GM19468 (cell line): ENCODE data around the gene KLHL29.

Experiments used
- ATAC-seq: cut with Tn5 transposase; IDR thresholded peaks from one replicate; pipeline ENCODE4 v1.9.1; 2021; ENCODE audit warnings: mild to moderate bottlenecking, moderate library complexity, moderate number of reproducible peaks; ENCODE audit not compliant: unreplicated experiment; ENCODE audit errors: extremely low read depth

Gene KLHL29

DNA sequence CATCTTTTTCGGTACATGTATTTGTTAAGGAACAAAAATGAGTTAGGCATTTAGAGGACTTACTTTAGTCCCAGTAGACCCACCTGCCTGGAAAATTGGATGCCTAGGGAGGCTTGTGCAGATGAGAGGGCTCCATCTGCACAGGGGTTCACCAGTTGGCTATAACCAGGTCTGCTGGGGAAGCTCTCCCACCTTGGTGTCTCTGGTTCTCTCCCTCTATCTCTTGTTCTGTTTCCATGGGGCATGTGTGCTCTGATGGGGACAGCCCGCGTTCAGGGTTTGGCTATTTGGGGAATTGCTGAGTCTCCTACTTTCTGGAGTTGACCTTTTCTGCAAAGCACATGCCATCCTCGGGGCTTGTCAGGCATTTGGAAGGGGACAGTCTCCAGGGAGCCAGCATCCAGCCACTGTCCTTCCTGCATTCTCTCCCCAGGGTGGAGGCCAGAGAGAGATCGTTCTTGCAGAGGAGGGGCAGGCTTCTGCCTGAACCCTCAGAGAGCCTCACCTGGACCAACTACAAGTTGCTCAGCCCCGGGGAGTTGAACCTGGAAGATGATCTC, 157.3 kb downstream of the KLHL29 start:
- ATAC-seq: no peak

DNA sequence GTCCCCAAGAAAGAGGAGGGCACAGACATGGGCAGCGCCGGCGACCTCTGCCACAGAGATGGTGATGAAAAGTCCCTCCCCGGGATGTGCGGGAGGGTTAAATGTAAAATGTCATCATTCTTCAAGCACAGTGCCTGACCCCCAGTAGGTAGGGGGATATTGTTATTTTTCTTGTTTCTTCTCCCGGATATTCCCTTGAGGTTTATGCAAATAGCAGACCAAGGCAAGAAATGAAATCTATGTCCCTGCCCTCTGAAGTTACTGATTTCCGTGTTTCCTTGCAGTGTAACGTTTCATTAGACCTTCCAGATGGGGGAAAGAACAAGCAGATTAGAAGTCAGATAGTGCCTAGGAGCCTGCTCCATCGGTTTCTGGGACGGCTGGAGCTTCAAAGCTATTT, 158.3 kb downstream of the KLHL29 start:
- no peak for ATAC-seq

DNA sequence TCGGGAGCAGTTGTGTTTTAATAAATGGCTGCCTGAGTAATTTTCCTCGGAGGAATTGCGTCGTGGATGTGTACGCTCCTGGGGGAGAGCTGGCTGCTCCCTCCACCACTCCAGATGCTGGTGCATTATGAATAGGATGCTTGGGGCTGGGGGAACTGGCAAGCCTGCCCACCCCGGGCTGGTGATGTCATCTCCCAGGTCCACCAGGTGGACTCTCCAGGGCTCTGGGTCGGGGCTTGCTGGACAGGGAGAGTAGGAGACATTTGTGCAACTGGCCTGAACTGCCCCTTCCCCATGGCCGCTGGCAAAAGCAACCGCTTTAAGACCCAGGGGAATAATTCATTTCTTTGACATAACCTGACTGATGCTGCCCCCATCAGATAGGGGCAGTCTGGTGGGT, 158.7 kb downstream of the KLHL29 start:
- no peak for ATAC-seq

DNA sequence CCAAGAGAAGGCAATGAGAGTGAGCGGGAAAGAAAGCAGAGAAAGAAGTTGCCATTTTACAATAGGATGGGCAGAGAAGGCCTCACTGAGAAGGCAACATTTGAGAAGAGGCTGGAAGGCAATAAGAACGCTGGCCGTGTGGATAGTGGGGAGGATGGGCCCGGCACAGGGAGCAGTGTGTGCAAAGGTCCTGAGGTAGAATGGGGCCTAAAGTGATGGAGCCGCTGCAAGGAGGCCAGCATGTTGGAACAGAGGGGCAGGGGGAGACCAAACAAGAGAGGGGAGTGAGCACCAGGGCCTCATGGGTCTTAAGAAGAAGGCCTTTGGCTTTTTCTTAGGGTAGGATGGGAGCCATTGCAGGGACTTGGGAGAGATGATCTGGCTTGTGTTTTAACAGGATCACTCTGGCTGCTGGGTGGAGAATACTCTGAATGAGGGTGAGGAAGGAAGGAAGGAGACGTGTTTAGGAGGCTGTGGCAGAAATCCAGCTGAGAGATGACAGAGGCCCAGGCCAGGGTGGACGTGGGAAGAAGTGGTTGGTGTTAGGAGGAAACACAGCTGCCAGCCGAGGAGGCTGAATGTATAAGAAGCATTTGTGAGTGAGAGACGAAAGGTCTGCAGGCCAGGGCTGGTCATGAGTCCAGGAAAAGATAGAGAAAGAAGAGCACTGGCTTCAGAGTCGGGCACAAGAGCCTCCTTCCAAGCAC, 159.8 kb downstream of the KLHL29 start:
- ATAC-seq: no peak

DNA sequence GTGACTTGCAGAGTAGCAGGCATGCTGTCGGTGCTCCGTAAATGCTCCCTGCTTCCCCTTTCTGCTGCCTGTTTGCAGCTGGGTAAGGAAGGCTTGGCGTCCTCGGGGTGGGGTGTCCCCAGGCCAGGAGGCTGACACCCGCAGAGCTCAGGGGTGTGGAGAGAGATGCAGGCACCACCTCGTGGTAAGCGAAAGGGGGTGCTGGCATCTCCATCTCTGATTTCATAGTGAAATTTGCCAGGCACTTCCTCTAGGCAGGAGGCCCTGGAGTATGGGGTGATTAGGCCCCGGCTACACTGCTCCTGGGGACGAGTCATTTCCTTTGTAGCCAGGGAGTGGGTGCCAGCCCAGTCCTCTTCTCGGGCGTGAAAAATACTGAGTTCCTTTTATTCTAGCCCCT, 160.4 kb downstream of the KLHL29 start:
- no peak for ATAC-seq

DNA sequence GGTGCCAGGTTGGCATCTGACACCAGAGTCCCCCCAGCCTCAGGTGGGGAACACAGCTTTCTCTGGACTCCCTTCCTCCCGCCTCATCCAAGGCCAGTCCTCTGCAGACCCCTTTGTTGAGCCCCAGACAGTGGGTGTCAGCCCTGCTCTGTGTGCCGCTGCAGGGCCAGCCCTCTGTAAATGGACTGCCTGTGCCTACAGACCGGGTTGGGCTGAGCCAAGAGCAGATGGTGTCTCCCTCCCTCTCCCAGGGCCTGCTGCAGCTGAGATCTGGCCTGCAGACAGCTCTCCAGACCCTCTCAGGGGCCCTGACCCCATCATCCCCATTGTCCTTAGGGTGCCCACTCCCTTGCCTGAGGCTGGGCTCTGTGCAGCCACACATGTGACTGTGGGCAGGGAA, 160.8 kb downstream of the KLHL29 start:
- ATAC-seq: no peak

DNA sequence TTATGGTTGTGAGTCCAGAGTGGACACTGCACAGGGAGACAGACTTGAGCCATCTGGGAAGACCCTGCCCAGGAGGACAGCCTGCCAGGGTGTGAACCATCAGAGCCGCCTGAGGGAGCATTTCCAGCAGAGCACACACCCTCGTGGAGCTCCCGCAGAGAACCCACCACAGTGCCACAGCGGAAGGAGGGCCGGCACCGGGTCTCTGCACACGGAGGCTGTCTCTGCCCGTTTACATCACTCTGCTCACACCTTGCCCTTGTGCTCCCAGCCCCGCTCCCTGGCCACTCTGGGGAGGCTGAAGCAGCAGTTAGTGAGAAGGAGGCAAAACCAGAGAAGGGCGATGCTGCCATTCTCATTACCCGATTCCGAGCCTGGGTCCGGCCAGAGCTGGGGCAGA, 161.9 kb downstream of the KLHL29 start:
- ATAC-seq: no peak

DNA sequence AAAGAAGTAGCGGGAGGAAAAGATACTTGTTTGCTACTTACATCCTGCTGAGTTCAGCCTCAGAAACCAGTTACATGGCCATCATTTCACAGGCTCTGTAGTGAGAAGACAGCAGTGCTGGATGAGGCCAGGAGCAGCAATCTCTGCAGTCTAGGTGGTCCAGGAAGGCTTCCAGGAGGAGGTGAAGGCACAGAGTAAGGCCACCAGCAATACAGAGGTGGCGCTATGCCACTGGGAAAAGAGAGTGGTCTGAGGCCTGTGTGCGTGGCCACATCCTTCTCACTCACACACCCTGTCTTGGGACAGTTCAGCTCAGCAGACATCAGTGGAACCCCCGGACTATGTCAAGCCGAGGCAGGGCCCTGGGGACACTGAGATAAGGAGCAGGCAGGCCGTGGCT, 162.7 kb downstream of the KLHL29 start:
- ATAC-seq: no peak

DNA sequence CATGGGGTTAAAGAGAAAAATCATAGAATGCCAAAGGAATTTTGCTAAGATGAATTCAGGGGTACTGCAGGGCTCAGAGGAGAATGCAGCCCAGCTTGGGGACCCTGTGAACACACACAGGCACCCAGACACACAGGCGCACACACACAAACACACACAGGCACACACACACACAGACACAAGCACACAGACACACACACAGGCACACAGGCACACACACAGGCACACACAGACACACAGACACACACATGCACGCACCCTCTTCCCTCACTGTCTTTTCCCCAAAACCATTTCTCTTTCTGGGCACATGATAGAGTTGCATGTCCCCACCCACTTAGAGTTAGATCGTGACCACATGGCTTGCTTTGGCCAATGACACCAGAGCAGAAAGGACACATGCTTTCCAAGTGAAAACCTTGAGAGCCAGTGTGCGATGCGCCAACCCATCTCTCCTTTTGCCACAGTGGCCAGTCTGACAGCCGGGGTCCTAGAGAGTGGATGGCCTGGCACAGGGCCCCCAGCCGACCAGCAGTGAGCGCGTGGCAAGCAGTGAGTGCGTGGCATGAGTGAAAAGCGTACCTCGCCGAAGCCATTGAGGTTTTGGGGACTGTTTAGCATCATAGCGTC, 163.3 kb downstream of the KLHL29 start:
- ATAC-seq: no peak

DNA sequence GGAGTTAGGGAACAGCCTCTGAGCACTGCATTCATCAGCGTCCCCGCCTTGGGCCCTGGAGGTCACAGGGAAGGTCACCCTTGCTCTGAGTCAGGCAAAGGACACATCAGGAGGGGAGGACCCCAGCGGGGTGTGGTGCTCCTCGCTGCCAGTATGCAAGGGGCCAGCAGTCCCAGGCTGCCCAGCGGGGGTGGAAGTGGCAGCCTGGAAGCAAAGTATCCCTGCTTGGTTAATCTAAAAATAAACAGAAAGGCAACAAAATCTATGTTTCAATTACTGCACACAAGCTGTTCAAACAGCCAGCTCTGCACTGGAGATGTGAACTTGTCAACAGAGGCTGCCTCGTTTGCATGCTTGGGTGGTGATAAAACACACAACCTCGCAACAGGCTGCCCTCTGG, 164.1 kb downstream of the KLHL29 start:
- no peak for ATAC-seq

DNA sequence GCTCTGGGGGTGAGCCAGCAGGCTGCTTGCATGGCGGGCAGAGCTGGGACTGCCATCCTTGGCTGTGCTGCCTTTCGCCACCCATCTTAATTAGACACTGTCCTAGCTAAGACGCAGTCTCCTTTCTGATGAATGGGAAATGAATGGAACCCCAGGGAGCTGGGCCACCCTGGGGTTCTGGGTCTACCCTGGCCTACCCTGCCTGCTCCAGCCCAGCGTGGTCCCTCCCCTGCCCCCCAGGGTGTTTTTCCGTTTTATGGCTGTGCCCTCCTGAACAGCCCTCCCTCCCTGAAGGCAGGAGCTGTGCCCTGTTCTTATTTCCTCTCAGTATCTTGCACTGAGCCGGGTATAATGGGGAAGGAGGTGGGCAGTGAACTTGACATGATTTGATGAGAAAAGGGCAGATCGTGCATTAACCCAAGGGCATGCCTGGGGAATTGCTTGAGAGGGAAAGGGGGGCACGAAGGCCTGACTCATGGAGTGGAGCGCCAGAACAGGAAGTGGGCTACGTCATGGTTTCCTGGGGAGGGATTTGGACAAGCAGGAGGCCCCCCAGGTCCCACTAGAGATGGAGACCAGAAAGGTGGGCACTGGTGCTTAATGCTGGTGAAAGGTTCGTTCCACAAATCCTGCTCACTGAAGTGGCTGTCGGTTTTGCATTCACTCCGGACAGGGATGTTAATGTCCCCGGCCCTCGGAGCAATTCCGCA, 165.0 kb downstream of the KLHL29 start:
- ATAC-seq: no peak

DNA sequence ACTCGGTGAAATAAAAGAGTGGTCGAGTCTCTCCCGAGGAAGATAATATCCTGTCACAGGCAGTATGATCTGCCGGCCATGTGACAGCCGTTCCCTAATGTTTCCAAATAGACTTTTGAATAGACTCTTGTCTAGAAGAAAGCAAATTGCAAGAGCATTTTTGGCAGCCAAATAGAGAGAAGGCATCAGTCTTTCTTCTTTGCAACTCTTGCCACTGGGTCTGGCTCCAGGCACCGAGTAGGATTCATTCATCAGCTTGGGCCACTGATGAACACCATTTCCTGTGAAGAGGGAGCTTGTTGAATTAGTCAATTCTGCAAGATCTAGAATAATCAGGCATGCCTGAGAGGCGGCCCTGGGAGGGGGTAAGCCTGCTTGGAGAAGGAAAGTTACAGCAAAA, 165.6 kb downstream of the KLHL29 start:
- ATAC-seq: no peak

DNA sequence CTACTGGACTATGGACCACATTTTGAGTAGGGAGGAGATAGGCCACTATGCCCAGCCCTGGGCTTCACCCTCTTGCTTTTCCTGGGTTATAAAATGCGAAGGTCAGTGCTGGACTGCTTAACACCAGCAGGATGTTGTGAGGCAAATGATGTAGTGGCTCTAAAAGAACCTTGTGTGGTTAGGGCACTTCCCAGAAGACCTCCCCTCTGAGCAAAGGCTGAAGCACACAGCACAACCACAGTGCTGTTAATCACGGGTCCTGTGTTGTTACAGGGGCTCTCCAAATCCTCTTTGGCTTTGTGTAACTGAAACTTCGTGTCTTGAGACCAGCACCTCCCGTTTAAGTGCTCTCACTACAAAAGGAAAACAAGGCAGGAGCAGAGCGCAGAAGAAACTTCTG, 166.9 kb downstream of the KLHL29 start:
- no peak for ATAC-seq

DNA sequence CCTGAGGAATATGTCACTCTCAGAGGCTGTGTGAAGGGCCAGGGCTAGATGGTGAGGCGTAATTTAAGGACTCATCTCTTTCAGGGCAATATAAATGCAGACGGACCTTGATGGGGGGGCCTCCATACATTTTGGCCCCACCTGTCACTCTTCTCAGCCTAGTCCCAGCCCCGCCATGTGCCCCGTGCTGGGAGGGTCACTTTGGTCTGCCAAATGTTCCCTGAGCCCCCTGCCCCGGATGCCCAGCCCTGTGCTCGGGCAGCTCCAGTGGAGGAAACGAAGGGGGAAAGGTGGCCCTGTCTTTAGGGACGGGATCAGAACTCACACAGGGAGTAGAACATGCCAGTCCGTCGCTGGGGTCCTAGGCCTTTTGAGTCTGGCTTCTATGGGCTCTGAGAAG, 168.6 kb downstream of the KLHL29 start:
- ATAC-seq: no peak

DNA sequence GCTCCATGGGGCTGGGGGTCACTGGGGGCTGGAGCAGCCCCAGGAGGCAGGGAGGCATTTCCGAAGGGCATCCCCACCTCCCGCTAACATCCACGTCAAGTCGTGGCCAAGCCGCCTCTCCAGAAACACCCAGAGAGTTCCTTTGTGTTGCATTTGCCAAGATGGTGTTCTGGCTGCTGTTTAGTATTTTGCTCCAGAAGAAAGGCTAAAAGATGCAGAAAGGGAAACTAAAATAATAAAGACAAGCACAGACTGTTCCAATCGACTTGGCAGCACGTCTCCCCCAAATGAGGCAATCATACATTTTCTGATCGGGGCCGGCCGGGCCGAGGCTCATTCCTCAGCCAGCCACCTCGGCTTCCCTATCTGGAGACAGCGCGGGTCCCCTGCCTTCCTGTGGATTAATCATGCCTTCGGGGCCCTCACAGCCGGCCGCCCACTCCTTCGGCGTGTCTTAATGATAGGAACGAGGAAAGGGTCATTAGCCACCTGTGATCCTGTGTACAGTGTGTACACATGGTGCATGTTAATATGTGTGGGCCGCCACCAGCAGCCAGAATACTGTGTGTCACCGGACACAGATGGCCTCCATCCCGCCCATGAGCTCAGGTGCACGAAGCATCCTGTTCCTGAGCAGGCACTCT, 169.2 kb downstream of the KLHL29 start:
- no peak for ATAC-seq

DNA sequence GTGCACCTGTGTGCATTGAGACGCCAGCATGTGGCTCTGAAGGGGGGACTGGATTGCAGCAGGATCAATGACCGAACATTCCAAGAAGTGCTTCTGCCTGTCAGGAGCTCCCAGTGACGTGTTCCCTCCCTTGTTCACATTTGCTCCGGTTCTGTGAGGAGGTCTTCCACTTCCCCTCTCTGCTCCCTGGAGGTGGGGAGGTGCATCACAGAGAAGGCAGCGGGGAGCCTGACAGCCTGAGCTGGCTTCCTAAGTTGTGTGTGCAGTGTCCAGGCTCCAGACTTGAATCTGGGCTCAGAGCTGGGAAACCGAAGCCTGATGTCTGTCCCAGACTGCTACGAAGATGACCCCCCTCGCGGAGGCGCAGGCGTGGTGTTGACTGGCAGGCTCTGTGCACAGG, 171.0 kb downstream of the KLHL29 start:
- ATAC-seq: no peak

DNA sequence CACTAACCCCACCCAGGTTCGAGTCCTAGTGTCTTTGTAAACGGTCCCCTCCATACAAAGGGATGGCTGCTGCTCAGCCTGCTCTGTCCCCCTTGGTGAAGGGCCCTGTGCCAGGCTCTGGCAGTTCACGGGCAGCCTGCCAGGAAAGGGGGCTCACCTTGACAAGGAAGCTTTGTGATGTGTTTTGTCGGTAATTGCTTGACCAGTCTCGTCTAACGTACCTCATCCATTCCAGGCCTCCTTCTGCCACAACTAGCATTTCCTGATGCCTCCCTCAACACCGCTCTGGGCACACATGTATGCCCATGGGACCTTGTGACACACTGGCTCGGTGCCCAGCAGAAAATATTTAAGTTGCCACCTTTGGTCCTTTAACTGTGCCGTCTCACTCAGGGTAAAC, 171.9 kb downstream of the KLHL29 start:
- no peak for ATAC-seq

DNA sequence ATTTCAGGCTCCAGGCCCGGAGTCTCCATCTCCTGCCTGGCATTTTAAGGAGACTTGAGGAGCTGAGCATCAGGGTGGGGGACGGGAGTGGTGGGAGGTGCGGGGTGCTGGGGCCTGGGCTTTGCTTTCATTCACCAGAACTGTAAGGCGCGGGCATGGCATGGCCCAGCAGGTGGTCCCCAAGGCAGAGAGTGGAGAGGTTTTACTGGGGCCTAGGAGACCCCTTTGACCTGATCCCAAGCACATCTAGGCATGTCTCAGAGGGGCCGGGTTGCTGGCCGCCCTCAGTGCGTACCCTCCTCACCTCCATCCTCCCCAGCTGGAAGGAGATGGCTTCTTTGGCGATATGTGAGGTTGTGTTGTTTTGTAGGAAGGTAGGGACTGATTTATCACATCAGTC, 172.5 kb downstream of the KLHL29 start:
- no peak for ATAC-seq

DNA sequence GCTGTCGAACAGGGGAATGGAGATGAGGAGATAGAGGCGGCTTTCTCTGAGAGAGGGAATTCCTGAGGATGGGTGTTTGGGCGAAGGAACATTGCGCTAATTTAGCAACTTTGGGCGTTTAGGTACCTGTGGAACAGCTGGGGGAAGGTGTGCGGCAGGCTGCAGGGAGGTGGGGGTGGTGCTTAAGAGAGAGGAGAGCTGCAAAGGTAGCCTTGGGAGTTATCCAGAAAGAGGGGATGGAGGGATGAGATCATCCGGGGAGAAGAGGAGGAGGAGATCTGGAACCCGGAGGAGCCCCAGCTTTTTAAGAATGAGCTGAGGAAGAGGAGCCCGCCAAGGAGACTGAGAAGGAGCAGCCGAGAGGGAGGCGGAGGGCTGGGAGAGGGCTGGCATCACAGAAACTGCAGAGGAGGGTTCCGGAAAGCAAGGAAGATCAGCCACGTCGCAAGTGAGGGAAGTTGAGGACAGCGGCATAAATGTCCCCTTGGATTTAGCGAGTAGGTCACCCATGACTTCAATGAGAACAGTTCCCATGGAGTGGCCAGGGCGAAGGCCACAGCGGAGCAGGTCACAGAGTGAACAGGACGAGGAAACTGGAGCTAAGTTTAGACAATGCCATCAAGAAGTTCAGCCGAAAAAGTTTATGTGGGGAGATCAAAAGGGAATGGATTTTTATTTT, 174.7 kb downstream of the KLHL29 start:
- no peak for ATAC-seq

DNA sequence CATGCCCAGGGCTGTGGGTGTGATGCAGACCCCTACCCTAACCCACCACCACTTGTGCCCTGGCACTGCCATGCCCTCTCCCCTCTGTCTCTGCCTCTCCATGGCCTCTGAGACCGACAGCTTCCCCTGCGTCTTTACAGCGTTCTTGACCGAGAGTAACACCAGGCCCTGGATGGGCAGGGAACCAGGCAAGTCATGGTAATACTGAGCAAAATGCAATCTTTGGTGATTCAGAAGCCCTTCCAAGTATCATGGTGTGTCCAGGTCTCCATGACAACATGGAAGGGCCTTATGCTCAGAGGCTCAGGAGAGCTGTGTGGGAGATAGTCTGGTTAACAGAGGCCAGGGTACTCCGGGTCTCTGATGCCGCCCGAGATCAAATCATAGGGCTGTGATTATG, 176.1 kb downstream of the KLHL29 start:
- ATAC-seq: no peak
